Measurements from ENCODE around the gene PCDHA2.
"Not testable (repeated sequence)": the region's sequence is repeated elsewhere in the genome, so short reads cannot be mapped to it uniquely, and the experiment has no call there.

PCDHA2 gene

DNA sequence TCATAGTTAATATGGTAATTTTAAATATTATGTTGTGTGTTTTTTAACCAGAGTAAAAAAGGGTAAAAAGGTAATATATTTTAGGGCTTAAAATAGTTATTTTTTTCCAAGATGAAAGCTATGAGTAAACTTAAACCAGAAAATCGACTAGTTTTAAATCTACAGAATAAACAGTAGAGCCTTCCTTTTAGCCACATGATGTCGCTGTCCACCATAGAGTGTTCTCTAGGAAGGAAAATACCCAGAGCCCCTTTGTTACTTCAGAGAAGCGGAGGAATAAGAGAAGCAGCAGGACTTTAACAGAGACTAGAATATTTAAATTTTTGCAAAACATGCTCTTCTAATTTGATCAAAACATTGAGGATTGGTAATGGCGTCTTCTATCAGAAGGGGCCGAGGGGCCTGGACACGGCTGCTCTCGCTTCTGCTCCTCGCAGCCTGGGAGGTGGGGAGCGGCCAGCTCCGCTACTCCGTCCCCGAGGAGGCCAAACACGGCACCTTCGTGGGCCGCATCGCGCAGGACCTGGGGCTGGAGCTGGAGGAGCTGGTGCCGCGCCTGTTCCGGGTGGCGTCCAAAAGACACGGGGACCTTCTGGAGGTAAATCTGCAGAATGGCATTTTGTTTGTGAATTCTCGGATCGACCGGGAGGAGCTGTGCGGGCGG, at the start of gene PCDHA2:
Gene PCDHA2, plus strand, starts transcription at position 258 of the 664 bp plus-strand sequence.
- DNase-seq = no peak

DNA sequence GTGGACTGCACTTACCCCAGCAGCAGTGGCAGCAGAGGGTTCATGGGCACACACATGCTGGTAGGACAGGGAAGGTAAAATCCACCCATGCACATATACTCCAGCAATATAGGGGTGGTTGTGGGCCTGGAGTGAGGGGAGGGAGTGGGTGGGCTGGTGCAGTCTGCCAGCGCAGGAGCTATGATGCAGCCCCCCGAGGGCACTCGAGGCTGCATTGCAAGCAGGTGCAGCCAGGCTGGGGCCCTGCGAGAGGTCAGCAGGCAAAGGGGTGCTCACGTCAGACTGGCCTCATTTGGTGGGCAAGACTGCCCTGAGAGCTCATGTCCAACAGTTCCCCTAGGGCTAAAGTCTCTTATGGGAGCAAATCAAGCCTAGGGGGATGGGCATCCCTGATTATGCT, 41.1 kb upstream of the PCDHA2 start:
- no peak for DNase-seq

DNA sequence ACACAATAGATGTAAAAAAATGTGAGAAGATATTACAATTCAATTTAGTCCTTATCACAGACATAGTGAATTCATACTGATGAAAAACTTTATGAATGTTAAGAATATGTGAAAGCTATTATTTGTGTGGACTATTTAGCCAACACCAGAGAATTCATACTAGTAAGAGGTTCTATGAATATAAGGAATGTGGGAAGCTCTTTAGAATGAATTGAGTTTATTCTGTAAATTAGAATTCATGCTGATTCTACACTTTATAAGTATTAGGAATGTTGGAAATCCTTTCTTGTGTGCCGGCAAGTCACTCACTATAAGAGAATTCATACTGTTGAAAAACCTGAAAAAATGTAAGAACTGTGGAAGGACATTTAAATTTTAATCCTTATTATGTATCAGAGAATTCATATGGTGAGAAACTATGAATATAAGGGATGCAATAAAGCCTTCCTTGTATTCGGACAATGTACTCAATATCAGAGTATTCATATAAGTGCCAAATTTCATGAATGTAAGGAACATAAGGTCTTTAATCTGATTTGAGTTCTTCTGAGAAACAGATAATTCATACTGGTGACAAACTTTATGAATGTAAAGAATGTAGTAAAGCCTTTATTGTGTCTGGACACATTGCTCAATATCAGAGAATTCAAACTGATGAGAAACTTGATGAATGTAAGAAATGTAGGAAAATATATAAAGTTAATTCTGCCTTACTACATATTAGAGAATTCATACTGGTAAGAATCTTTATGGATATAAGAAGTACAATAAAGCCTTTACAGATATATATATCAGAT, 30.3 kb upstream of the PCDHA2 start:
- no peak for DNase-seq

DNA sequence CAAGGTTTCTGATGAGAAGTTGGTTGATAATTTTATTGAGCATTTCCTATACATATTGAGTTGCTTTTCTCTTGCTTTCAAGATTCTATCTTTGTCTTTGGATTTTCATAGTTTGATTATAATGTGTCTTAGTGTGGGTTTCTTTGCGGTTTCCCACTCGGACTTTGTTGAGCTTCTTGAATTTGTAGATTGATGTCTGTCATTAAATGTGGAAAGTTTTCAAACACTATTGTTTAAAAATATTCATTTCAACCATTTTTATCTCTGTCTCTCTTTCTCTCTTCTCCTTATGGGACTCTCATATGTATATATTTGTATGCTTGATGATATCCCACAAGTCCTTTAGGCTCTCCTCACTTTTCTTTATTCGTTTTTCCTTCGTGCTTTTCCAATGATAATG, 27.2 kb upstream of the PCDHA2 start:
- no peak for DNase-seq

DNA sequence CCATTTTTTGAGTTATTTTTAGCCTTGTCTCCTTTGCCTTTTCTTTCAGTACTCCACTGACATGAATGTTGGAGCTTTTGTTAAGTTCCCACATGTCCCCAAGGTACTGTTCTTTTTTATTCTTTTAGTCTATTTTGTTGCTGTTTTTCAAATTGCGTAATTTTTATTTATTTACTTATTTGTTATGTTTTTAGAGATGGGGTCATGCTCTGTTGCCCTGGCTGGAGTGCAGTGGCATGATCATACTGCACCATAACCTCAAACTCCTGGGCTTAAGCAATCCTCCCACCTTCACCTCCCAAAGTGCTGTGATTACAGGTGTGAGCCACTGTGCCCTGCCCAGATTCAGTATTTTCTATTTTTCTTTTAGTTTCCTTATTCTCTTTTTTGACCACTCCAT, 14.1 kb upstream of the PCDHA2 start:
- no peak for DNase-seq

DNA sequence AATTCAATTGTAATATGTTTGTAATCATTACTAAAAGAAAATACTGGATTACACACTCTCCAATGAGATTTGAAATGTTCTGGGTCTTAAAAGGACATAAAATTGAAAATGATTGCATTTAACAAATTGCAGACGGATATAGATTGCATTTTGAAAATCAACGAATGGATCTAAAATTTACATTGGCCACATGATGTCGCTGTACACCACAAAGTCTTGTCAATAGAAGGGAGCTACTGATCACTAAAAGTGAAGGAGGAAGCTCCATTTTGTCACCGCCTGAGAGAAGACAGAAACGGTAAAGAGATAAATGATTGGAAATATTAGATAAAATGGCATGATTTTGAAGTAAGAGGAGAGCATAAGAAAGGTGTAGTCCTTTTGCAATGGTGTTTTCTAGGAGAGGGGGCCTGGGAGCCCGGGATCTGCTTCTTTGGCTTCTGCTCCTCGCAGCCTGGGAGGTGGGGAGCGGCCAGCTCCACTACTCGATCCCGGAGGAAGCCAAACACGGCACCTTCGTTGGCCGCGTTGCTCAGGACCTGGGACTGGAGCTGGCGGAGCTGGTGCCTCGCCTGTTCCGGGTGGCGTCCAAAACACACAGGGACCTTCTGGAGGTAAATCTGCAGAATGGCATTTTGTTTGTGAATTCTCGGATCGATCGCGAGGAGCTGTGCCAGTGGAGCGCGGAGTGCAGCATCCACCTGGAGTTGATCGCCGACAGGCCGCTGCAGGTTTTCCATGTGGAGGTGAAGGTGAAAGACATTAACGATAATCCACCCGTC, 8.6 kb upstream of the PCDHA2 start, which contains the start of gene PCDHA1:
Gene PCDHA1, plus strand, starts transcription at position 236 of the 782 bp plus-strand sequence.
- DNase-seq = no peak

DNA sequence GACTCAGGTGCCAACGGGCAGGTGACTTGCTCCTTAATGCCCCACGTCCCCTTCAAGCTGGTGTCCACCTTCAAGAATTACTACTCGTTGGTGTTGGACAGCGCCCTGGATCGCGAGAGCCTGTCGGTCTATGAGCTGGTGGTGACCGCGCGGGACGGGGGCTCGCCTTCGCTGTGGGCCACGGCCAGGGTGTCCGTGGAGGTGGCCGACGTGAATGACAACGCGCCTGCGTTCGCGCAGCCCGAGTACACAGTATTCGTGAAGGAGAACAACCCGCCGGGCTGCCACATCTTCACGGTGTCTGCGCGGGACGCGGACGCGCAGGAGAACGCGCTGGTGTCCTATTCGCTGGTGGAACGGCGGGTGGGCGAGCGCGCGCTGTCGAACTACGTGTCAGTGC, 7.2 kb upstream of the PCDHA2 start:
- not testable (repeated sequence) for DNase-seq

DNA sequence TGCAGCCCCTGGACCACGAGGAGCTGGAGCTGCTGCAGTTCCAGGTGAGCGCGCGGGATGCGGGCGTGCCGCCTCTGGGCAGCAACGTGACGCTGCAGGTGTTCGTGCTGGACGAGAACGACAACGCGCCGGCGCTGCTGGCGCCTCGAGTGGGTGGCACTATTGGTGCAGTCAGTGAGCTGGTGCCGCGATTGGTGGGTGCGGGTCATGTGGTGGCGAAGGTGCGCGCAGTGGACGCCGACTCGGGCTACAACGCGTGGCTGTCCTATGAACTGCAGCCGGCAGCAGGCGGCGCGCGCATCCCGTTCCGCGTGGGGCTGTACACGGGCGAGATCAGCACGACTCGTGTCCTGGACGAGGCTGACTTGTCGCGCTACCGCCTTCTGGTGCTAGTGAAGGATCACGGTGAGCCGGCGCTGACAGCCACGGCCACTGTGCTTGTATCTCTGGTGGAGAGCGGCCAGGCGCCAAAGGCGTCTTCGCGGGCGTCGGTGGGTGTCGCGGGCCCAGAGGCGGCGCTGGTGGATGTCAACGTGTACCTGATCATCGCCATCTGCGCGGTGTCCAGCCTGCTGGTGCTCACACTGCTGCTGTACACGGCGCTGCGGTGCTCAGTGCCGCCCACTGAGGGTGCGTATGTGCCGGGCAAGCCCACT, 6.7 kb upstream of the PCDHA2 start:
- DNase-seq = not testable (repeated sequence)

DNA sequence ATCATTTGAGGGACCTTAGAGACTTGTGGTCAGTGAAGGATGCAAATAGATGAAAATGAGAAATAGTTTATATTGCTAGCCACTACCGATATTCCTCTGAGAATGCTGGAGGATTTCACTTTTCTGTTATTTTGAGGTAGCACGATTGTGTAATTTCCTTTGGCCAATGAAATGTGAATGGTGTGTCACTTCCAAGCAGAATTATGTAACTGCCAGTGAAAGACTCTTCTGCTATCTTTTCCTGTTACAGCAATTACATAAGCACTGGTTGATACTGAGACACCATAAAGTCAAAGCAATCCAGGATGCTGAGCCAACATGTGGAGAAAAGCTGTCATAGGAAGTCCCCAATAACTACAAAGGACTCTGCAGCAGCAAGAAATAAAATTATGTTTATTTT, 3.6 kb upstream of the PCDHA2 start:
- DNase-seq = no peak

DNA sequence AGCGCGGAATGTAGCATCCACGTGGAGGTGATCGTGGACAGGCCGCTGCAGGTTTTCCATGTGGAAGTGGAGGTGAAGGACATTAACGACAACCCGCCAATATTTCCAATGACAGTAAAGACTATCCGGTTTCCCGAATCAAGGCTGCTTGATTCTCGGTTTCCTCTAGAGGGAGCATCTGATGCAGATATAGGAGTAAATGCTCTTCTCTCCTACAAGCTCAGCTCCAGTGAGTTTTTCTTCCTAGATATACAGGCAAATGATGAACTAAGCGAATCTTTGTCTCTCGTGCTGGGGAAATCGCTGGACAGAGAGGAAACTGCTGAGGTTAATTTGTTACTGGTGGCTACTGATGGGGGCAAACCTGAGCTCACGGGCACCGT, 598 bp downstream of the PCDHA2 start:
- no peak for DNase-seq

DNA sequence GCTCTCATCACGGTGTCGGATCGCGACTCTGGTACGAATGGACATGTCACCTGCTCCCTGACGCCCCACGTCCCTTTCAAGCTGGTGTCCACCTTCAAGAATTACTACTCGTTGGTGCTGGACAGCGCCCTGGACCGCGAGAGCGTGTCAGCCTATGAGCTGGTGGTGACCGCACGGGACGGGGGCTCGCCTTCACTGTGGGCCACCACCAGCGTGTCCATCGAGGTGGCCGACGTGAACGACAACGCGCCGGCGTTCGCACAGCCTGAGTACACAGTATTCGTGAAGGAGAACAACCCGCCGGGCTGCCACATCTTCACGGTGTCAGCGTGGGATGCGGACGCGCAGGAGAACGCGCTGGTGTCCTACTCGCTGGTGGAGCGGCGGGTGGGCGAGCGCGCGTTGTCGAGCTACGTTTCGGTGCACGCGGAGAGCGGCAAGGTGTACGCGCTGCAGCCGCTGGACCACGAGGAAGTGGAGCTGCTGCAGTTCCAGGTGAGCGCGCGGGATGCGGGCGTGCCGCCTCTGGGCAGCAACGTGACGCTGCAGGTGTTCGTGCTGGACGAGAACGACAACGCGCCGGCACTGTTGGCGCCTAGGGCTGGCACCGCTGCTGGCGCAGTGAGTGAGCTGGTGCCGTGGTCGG, 1.5 kb downstream of the PCDHA2 start:
- not testable (repeated sequence) for DNase-seq

DNA sequence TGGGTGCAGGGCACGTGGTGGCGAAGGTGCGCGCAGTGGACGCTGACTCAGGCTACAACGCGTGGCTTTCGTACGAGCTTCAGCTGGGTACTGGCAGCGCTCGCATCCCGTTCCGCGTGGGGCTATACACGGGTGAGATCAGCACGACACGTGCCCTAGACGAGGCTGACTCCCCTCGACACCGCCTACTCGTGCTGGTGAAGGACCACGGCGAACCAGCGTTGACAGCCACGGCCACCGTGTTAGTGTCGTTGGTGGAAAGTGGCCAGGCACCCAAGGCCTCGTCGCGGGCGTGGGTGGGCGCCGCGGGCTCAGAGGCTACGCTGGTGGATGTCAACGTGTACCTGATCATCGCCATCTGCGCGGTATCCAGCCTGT, 2.1 kb downstream of the PCDHA2 start:
- no peak for DNase-seq

DNA sequence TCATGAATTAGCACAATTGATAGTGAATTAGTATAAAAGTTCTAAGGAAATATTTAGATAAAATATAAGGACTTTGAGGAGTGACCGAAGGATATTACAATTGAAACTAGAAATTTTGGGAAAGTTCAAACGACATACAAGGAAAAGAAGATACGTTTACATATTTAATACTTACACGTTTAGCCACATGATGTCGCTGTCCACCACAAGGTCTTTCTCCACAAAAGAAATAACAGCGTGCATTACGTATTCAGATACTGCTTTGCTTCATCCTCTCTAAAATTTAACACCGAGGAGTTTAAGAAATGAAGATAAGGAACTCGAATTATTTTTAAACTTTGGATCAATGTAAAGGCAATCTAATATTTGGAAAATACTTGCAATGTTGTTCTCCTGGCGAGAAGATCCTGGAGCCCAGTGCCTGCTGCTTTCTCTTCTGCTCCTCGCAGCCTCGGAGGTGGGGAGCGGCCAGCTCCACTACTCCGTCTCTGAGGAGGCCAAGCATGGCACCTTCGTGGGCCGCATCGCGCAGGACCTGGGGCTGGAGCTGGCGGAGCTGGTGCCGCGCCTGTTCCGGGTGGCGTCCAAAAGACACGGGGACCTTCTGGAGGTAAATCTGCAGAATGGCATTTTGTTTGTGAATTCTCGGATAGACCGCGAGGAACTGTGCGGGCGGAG, 6.3 kb downstream of the PCDHA2 start, which contains the start of gene PCDHA3:
Gene PCDHA3, plus strand, starts transcription at position 242 of the 678 bp plus-strand sequence.
- no peak for DNase-seq

DNA sequence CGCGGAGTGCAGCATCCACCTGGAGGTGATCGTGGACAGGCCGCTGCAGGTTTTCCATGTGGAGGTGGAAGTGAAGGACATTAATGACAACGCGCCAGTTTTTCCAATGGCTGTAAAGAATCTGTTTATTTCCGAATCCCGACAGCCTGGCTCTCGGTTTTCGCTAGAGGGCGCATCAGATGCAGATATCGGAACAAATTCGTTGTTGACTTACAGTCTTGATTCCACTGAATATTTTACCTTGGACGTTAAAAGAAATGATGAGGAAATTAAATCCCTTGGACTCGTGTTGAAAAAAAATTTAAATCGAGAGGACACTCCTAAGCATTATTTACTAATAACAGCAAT, 6.8 kb downstream of the PCDHA2 start:
- DNase-seq = no peak

DNA sequence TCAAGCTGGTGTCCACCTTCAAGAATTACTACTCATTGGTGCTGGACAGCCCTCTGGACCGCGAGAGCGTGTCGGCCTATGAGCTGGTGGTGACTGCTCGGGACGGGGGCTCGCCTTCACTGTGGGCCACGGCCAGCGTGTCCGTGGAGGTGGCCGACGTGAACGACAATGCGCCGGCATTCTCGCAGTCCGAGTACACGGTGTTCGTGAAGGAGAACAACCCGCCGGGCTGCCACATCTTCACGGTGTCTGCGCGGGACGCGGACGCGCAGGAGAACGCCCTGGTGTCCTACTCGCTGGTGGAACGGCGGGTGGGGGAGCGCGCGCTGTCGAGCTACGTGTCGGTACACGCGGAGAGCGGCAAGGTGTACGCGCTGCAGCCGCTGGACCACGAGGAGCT, 7.7 kb downstream of the PCDHA2 start:
- DNase-seq = not testable (repeated sequence)

DNA sequence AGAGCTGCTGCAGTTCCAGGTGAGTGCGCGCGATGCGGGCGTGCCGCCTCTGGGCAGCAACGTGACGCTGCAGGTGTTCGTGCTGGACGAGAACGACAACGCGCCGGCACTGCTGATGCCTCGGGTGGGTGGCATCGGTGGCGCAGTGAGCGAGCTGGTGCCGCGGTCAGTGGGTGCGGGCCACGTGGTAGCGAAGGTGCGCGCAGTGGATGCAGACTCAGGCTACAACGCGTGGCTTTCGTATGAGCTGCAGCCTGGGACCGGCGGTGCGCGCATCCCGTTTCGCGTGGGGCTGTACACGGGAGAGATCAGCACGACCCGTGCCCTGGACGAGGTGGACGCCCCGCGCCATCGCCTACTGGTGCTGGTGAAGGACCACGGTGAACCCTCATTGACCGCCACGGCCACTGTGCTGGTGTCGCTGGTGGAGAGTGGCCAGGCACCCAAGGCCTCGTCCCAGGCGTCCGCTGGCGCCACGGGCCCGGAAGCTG, 8.2 kb downstream of the PCDHA2 start:
- DNase-seq = no peak

DNA sequence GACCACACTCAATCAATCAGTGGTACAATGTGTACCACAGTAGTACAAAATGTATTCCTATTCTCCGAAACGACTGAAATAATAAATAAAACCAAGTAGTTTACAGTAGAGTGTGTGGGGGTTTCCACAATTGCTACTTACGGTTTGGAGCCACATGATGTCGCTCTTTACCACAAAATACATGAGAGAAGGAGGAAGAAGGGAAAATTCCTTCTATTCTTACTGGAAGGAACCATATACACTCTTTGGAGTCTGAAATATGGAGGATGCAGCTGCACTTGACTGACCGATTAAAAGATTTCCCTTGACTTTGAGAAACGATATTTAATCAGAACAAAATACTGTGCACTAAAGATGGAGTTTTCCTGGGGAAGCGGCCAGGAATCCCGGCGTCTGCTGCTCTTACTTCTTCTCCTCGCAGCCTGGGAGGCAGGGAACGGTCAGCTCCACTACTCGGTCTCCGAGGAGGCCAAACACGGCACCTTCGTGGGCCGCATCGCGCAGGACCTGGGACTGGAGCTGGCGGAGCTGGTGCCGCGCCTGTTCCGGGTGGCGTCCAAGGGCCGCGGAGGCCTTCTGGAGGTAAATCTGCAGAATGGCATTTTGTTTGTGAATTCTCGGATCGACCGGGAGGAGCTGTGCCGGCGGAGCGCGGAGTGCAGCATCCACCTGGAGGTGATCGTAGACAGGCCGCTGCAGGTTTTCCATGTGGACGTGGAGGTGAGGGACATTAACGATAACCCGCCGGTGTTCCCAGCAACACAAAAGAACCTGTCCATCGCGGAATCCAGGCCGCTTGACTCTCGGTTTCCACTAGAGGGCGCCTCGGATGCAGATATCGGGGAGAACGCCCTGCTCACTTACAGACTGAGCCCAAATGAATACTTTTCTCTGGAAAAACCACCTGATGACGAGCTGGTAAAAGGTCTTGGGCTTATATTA, 12.5 kb downstream of the PCDHA2 start, which contains the start of gene PCDHA4:
Gene PCDHA4, plus strand, starts transcription at position 235 of the 942 bp plus-strand sequence.
- DNase-seq = peak; percentile 80

DNA sequence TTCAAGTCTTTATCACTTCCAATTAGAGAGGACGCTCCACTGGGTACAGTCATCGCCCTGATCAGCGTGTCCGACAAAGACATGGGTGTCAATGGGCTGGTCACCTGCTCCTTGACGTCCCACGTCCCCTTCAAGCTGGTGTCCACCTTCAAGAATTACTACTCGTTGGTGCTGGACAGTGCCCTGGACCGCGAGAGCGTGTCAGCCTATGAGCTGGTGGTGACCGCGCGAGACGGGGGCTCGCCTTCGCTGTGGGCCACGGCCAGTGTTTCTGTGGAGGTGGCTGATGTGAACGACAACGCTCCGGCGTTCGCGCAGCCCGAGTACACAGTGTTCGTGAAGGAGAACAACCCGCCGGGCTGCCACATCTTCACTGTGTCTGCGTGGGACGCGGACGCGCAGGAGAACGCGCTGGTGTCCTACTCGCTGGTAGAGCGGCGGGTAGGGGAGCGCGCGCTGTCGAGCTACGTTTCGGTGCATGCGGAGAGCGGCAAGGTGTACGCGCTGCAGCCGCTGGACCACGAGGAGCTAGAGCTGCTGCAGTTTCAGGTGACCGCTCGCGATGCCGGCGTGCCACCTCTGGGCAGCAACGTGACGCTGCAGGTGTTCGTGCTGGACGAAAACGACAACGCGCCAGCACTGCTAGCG, 13.7 kb downstream of the PCDHA2 start:
- not testable (repeated sequence) for DNase-seq

DNA sequence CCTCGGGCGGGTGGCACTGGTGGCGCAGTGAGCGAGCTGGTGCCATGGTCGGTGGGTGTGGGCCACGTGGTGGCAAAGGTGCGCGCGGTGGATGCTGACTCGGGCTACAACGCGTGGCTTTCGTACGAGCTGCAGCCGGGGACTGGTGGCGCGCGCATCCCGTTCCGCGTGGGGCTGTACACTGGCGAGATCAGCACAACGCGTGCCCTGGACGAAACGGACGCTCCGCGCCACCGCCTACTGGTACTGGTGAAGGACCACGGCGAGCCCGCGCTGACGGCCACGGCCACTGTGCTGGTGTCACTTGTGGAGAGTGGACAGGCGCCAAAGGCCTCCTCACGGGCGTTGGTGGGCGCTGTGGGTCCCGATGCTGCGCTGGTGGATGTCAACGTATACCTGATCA, 14.2 kb downstream of the PCDHA2 start:
- DNase-seq = no peak

Data from NCI-H774 (cell line).